CD4-positive, alpha-beta T cell (primary cell): ENCODE results near the gene PTPRD. TPM values are rescaled to one million over a fixed set of nuclear protein-coding genes. Genes with fewer than 3 reads are reported as not detected.

Source experiments
- ATAC-seq: fragments of 200-7000 bp; cut with Tn5 transposase; one replicate; pipeline ENCODE4 v1.10.0; 2022; ENCODE audit warnings: mild to moderate bottlenecking; ENCODE audit not compliant: poor library complexity
- CTCF ChIA-PET: fragments of 350-600 bp; sonication (Branson Sonifier 250); formaldehyde crosslinking; loops from one replicate; lab custom pipeline; 2021; ENCODE audit warnings: antibody characterized with exemption, inconsistent platforms; lab: Charles Lee
- POLR2A ChIA-PET: fragments of 350-600 bp; sonication (Branson Sonifier 250); formaldehyde crosslinking; loops from one replicate; lab custom pipeline; 2021; ENCODE audit warnings: antibody characterized with exemption, inconsistent platforms; lab: Charles Lee
- DNase-seq, 14 experiments: peaks; one replicate each; pipeline ENCODE4 v3.0.0-alpha.2; 2013 to 2020; ENCODE audit warnings: mixed read lengths in 2 of 14
- H3K27ac ChIP-seq, 2 donors: one replicate each; pipeline versions ENCODE4 v1.5.1 to v1.7.0; 2013; ENCODE audit warnings: low read length in 2 of 2, low read depth in 1 of 2, mild to moderate bottlenecking in 1 of 2
- H3K27me3 ChIP-seq, 2 experiments: 1 replicate in 1 of 2; 2 replicates in 1 of 2; pipeline versions ENCODE4 v1.6.1 to v1.7.0; 2013; ENCODE audit warnings: low read length in 2 of 2, control low read depth in 1 of 2, mild to moderate bottlenecking in 1 of 2, moderate library complexity in 1 of 2; ENCODE audit not compliant: insufficient read depth in 2 of 2, control insufficient read depth in 1 of 2
- H3K36me3 ChIP-seq: one replicate; pipeline ENCODE4 v1.6.1; 2013; ENCODE audit warnings: low read length, control low read depth; ENCODE audit not compliant: insufficient read depth
- H3K4me1 ChIP-seq: one replicate; pipeline ENCODE4 v1.6.1; 2013; ENCODE audit warnings: low read length, control low read depth; ENCODE audit not compliant: insufficient read depth
- H3K4me3 ChIP-seq: one replicate; pipeline ENCODE4 v1.5.1; 2013; ENCODE audit warnings: mild to moderate bottlenecking, low read length, moderate library complexity
- H3K9me3 ChIP-seq, 2 experiments: 1 replicate in 1 of 2; 2 replicates in 1 of 2; pipeline versions ENCODE4 v1.6.1 to v1.7.0; 2013; ENCODE audit warnings: low read length in 2 of 2, mild to moderate bottlenecking in 2 of 2, control low read depth in 1 of 2, moderate library complexity in 1 of 2; ENCODE audit not compliant: control insufficient read depth in 1 of 2, insufficient read depth in 1 of 2
- H3K27ac Mint-ChIP-seq: one replicate; pipeline ENCODE4 v1.8.0; 2020; ENCODE audit warnings: mixed read lengths
- H3K27me3 Mint-ChIP-seq: one replicate; pipeline ENCODE4 v1.8.0; 2021; ENCODE audit warnings: mixed read lengths
- H3K36me3 Mint-ChIP-seq: one replicate; pipeline ENCODE4 v1.8.0; 2021; ENCODE audit warnings: low read depth, mixed read lengths
- H3K4me1 Mint-ChIP-seq: one replicate; pipeline ENCODE4 v1.8.0; 2021; ENCODE audit warnings: low read depth, mixed read lengths
- H3K4me3 Mint-ChIP-seq: one replicate; pipeline ENCODE4 v1.8.0; 2020; ENCODE audit warnings: mild to moderate bottlenecking, mixed read lengths
- H3K9me3 Mint-ChIP-seq: one replicate; pipeline ENCODE4 v1.8.0; 2020; ENCODE audit warnings: mixed read lengths
- intact Hi-C, 2 experiments: fragments of 100-400 bp; cut with DNase I in 1 of 2; cut with micrococcal nuclease in 1 of 2; formaldehyde crosslinking; loops; one replicate each; pipeline versions ENCODE4 v1.15.1 to v1.9.0; 2023 to 2025; cut with DNase I, micrococcal nuclease
- total RNA-seq, 174 experiments: library from RNA in 2 of 174; stranded (reverse) in 2 of 174; gene quantifications; one replicate each; pipeline ENCODE4 v1.2.3 and lab custom pipeline; 2021 to 2026
- TF ChIP-seq, protein P1 (sequence below): fragments of 200-600 bp; IDR thresholded peaks from one replicate; pipeline ENCODE4 v1.8.0; 2022; ENCODE audit warnings: antibody characterized with exemption, mild to moderate bottlenecking

PTPRD gene
- total RNA-seq, 2 experiments from 2014 or later, result not detected

GRCh38 chr9:10265153-10265631, 347.6 kb downstream of the PTPRD start:
- Mint-ChIP-seq H3K9me3 (peaks cover 22% of the 10 kb centered on the region), H3K27me3 (no peaks in the 10 kb centered on the region), H3K27ac (no peak overlapping the region), H3K36me3 (no peaks in the 10 kb centered on the region), H3K4me1 (no peaks in the 10 kb centered on the region), H3K4me3 (no peak overlapping the region)
- H3K36me3 ChIP-seq, result no peaks in the 10 kb centered on the region
- no peaks in the 10 kb centered on the region for H3K27me3 ChIP-seq
- ChIA-PET CTCF (no interaction called here), POLR2A (no interaction called here)
- TF ChIP-seq, protein P1, sequence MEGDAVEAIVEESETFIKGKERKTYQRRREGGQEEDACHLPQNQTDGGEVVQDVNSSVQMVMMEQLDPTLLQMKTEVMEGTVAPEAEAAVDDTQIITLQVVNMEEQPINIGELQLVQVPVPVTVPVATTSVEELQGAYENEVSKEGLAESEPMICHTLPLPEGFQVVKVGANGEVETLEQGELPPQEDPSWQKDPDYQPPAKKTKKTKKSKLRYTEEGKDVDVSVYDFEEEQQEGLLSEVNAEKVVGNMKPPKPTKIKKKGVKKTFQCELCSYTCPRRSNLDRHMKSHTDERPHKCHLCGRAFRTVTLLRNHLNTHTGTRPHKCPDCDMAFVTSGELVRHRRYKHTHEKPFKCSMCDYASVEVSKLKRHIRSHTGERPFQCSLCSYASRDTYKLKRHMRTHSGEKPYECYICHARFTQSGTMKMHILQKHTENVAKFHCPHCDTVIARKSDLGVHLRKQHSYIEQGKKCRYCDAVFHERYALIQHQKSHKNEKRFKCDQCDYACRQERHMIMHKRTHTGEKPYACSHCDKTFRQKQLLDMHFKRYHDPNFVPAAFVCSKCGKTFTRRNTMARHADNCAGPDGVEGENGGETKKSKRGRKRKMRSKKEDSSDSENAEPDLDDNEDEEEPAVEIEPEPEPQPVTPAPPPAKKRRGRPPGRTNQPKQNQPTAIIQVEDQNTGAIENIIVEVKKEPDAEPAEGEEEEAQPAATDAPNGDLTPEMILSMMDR, result no peak
- peaks cover 0 to 12% of the 10 kb centered on the region in 2 experiments for H3K9me3 ChIP-seq
- H3K4me3 ChIP-seq, result no peak overlapping the region
- H3K4me1 ChIP-seq, result no peaks in the 10 kb centered on the region
- intact Hi-C loops, result no loop called here
- no peak overlapping the region for H3K27ac ChIP-seq
- ATAC-seq (no peak), DNase-seq (no peak)

GRCh38 chr9:10260501-10260900, 352.3 kb downstream of the PTPRD start:
- no peaks in the 10 kb centered on the region for H3K4me1 ChIP-seq
- ATAC-seq (no peak), DNase-seq (no peak)
- Mint-ChIP-seq H3K4me3 (no peak overlapping the region), H3K27ac (no peak overlapping the region), H3K9me3 (peaks cover 21% of the 10 kb centered on the region), H3K27me3 (no peaks in the 10 kb centered on the region), H3K36me3 (no peaks in the 10 kb centered on the region), H3K4me1 (no peaks in the 10 kb centered on the region)
- intact Hi-C loops, result no loop called here
- H3K9me3 ChIP-seq, result peaks cover 0 to 15% of the 10 kb centered on the region in 2 experiments
- no peak overlapping the region for H3K4me3 ChIP-seq
- H3K27me3 ChIP-seq, result no peaks in the 10 kb centered on the region
- ChIA-PET POLR2A (no interaction called here), CTCF (no interaction called here)
- no peaks in the 10 kb centered on the region for H3K36me3 ChIP-seq
- H3K27ac ChIP-seq, result no peak overlapping the region
- TF ChIP-seq, protein P1, result no peak

- Histone ChIP-seq H3K4me1 (no peaks in the 10 kb centered on the region), H3K36me3 (no peaks in the 10 kb centered on the region), H3K27ac (no peak overlapping the region), H3K27me3 (no peaks in the 10 kb centered on the region), H3K4me3 (no peak overlapping the region), H3K9me3 (peaks cover 0 to 15% of the 10 kb centered on the region in 2 experiments)
- no peaks in the 10 kb centered on the region for H3K27me3 Mint-ChIP-seq
- ATAC-seq (no peak), DNase-seq (no peak)
- no peak overlapping the region for H3K27ac Mint-ChIP-seq
- H3K4me3 Mint-ChIP-seq, result no peak overlapping the region
- H3K4me1 Mint-ChIP-seq, result no peaks in the 10 kb centered on the region
- ChIA-PET CTCF (no interaction called here), POLR2A (no interaction called here)
- TF ChIP-seq, protein P1, result no peak
- H3K36me3 Mint-ChIP-seq, result no peaks in the 10 kb centered on the region
- intact Hi-C loops, result no loop called here
- peaks cover 16% of the 10 kb centered on the region for H3K9me3 Mint-ChIP-seq
Measured at GRCh38 chr9:10259668-10260067, 353.1 kb downstream of the PTPRD start.
